HepG2 (cell line): ENCODE measurements around the gene PARP15. TPM values are rescaled to one million over a fixed set of nuclear protein-coding genes. Genes with fewer than 3 reads are reported as not detected.

Experiments used
- HBP1 ChIP-seq: IDR thresholded peaks from 2 replicates; pipeline ENCODE4 v1.6.1; 2016; ENCODE audit warnings: low read depth, control low read depth
- JDP2 ChIP-seq: sonication (generic); formaldehyde crosslinking; IDR thresholded peaks from 2 replicates; pipeline ENCODE4 v1.8.1; 2022; ENCODE audit warnings: missing genetic modification reagents, borderline replicate concordance
- KLF15 ChIP-seq: sonication (generic); formaldehyde crosslinking; IDR thresholded peaks from 2 replicates; pipeline ENCODE4 v1.8.1; 2023; ENCODE audit warnings: borderline replicate concordance, mild to moderate bottlenecking, inconsistent platforms, missing genetic modification reagents, mixed read lengths
- KMT2A ChIP-seq: sonication (generic); formaldehyde crosslinking; IDR thresholded peaks from 2 replicates; pipeline ENCODE4 v1.4.0; 2020; ENCODE audit warnings: missing genetic modification reagents
- MAFG ChIP-seq: sonication (generic); formaldehyde crosslinking; IDR thresholded peaks from 2 replicates; pipeline ENCODE4 v1.5.1; 2020; ENCODE audit warnings: mild to moderate bottlenecking, missing genetic modification reagents
- PHF5A ChIP-seq: IDR thresholded peaks from one replicate; pipeline ENCODE4 v1.6.1; 2018; ENCODE audit warnings: low read depth, missing genetic modification reagents; ENCODE audit not compliant: unreplicated experiment
- ZNF24 ChIP-seq: fragments of 450-650 bp; IDR thresholded peaks from 2 replicates; pipeline ENCODE4 v1.6.1; 2017; ENCODE audit warnings: antibody characterized with exemption, mild to moderate bottlenecking
- ZNF253 ChIP-seq: sonication (generic); formaldehyde crosslinking; IDR thresholded peaks from 2 replicates; pipeline ENCODE4 v1.8.0; 2022; ENCODE audit warnings: mild to moderate bottlenecking, missing genetic modification reagents, borderline replicate concordance
- ZNF646 ChIP-seq: sonication (generic); formaldehyde crosslinking; IDR thresholded peaks from 2 replicates; pipeline ENCODE4 v1.9.0; 2021; ENCODE audit warnings: mild to moderate bottlenecking, missing genetic modification reagents
- polyA plus RNA-seq, 8 experiments: library from polyadenylated mRNA; depleted of rRNA in 3 of 8; stranded (reverse) in 7 of 8; unstranded in 1 of 8; fragments of >200 nt; fragmentation: Illumina TruSeq in 4 of 8; extraction: Trizol in 4 of 8; gene quantifications; 2 replicates each; pipeline versions ENCODE4 v1.2.1 to v1.2.3, GENCODE V29; 2011 to 2016; ENCODE audit warnings: low read depth in 4 of 8, missing spikeins in 1 of 8, mixed read lengths in 1 of 8; ENCODE audit not compliant: insufficient read depth in 1 of 8
- total RNA-seq, 5 experiments: library from RNA; depleted of rRNA; stranded (reverse); fragments of >200 nt; fragmentation: Illumina TruSeq; extraction: Trizol; gene quantifications; 2 replicates each; pipeline ENCODE4 v1.2.3, GENCODE V29; 2016; ENCODE audit warnings: low read depth in 1 of 5

PARP15 gene
- total and polyA plus RNA-seq, 2 of the 13 experiments (the other 11 are each of a cell fraction or from before 2014, with no cell fraction given), result 0.02 TPM; not detected in 1

- TF ChIP-seq ZNF646 (CRISPR knock-in tag) (no peak), HBP1 (CRISPR knock-in tag) (no peak), KMT2A (CRISPR knock-in tag) (no peak), PHF5A (no peak), JDP2 (CRISPR knock-in tag) (no peak), ZNF253 (CRISPR knock-in tag) (no peak), ZNF24 (no peak), KLF15 (CRISPR knock-in tag) (no peak), MAFG (CRISPR knock-in tag) (no peak)
These were observed 43.5 kb upstream of the PARP15 start (continued) for GRCh38 chr3:122533931-122534334.
